NOMO-1 (cell line): Measurements from ENCODE around the gene MAPKAP1.
"Not testable (repeated sequence)": the region's sequence is repeated elsewhere in the genome, so short reads cannot be mapped to it uniquely, and the experiment has no call there.

Experiments used
- DNase-seq, 2 experiments: peaks; one replicate each; lab custom pipeline; 2025; ENCODE audit not compliant: unreplicated experiment in 2 of 2; lab: John Stamatoyannopoulos, UW

The MAPKAP1 gene

DNA sequence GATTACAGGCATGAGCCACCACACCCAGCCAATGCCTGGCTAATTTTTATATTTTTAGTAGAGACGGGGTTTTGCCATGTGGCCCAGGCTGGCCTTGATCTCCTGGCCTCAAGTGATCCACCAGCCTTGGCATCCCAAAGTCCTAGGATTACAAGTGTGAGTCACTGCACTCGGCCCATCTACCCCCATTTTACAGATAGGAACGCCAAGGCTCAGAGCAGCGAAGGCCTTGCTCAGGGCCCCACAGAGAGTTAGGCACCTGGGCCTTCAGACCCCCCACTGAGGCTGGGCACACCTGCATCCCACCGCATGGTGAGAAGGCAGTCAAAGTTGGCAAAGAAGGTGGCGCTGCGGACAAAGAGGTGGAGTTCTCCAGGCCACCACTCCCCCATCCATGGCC is 302.3 kb downstream of the MAPKAP1 start:
- DNase-seq = no peak

GRCh38 chr9:125400725-125401716 is 306.0 kb downstream of the MAPKAP1 start:
- DNase-seq = no peak

GRCh38 chr9:125400232-125400631 is 306.8 kb downstream of the MAPKAP1 start:
- not testable (repeated sequence) for DNase-seq

- no peak for DNase-seq
Measured at GRCh38 chr9:125399666-125400065, 307.3 kb downstream of the MAPKAP1 start.

DNA sequence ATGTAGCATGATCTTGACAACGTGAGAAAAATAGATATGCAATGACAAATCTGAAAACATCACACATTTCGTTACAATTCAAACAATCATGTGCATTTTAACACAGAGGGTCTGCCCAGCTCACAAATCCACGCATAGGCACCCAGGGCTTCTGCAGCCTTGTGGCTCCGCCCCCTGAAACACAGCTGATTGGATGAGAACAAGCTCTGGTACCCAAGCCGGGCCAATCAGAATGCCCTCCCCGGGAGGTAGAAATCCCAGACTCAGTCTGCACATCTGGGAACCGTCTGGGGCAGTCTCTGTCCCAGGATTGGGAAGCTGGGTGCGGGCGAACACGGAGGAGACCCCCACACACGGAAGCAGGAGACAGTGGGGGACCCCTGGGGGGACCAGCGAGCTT is 307.8 kb downstream of the MAPKAP1 start:
- no peak for DNase-seq

DNA sequence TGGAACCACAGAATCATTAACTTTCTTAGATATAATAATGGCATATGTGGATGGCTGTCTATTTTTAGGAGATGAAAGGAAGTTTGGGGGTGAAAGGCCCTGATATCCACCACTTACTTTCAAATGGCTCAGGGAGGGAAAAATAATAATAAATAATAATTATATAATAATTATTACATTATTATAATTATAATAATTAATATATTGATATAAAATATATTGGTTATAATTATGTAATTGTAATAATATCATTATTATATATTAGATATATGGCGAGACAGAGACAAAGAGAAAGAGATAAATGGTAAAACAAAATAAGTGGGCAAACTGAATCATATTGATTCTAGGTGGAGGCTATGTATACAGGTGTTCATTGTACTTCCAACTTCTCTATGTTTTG is 308.8 kb downstream of the MAPKAP1 start:
- no peak for DNase-seq

DNA sequence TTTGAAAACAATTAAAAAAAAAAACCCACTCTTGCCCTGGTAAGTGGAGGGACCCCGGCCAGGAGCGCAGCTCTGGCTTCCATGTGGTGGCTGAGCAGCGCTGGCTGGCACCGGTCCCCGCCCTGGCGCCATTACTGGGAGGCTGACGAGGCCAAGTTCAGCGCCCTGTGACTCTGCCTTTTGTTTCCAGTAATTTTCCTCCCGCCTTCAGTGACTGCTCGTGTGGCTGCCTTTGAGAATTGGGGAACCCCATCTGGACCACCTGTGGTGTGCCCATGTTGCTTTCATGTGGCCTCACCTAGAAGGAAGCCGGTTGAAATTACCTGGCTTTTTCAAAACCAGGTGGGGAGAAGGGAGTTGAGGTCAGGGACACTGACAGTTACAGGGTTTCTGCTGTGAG is 309.3 kb downstream of the MAPKAP1 start:
- DNase-seq = no peak

- DNase-seq = no peak
Measured at GRCh38 chr9:125396799-125397198, 310.2 kb downstream of the MAPKAP1 start.

DNA sequence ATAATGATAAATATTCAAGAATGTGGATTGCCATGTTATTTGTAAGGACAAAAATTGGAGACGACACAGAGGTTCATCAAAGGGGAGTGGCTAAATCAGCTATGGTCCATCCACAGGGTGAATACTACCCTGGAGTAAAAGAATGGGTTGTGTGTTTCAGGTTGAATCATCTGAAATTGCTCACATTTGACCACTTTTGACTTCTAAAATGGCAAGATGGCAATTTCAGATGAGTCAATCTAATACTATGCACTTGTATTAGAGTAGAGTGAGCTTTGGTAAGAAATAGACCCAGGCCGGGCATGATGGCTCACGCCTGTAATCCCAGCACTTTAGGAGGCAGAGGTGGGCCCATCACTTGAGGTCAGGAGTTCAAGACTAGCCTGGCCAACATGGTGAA is 313.6 kb downstream of the MAPKAP1 start:
- no peak for DNase-seq

DNA sequence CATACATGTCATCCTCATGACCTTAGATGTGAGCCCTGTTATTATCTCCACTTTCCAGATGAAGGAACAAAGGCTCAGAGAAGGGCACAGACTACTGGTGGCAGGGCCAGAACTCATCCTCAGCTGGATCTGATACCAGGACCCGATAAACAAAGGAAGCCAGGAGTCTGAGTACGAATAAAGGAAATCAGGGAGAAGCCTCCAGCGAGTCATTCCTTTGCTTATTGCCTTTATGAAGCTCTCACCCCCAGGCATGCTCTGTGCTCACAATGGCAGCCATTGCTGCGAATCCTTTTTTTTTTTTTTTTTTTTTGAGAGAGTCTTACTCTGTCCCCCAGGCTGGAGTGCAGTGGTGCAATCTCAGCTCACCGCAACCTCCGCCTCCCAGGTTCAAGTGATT is 315.3 kb downstream of the MAPKAP1 start:
- DNase-seq = no peak

DNA sequence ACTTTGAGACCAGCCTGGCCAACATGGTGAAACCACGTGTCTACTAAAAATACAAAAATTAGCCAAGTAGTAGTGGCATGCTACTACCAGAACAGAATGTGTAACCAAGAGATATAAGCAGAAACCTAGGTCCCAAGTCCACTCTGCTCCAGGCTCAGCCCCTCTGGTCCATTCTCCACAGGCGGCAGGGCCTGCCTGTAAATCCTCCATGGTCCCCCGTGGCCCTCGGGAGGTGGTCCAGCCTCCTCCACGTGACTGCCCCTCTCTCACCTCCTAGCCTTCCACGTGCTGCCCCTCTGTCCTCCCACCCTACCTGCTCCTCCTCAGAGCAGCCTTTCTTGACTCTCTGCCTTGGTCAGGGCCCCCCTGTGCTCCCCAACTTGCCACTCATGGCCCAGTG is 318.0 kb downstream of the MAPKAP1 start:
- DNase-seq = no peak

DNA sequence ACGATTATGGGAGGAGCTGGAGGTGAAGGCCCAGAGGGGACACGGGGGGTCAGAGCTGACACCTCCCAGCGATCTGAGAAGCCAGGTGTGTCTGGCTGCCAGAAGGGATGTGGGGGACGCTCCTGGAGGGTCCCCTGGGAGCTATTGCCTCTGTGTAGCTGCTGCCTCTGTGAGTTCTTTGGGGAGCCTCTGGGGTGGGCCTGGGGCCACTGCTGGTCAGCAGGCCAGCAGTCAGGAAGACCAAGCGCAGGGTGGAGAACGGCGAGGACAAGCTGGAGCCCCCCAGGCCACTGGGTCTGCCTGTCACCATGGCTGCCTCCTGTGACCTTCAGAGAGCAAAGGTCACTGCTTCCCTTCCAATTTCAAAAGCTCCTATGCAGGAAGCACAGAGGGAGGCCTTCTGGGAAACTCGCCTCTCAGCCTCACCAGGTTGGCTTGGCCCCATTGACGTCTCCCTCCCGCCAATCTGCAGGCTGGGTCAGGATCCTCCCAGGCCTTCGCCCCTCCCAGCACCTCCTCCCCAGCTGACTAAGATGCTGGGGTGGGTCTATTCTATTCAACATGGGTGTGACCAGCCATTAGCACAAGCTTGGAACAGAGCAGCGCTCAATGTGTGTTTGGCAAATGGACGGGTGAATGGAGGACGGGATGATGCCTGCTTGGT is 319.0 kb downstream of the MAPKAP1 start:
- DNase-seq = no peak
